KG1 (cell line): ENCODE data around the gene NEGR1.

Experiments used
- DNase-seq: peaks from one replicate; lab custom pipeline; 2025; lab: John Stamatoyannopoulos, UW

NEGR1 gene

DNA sequence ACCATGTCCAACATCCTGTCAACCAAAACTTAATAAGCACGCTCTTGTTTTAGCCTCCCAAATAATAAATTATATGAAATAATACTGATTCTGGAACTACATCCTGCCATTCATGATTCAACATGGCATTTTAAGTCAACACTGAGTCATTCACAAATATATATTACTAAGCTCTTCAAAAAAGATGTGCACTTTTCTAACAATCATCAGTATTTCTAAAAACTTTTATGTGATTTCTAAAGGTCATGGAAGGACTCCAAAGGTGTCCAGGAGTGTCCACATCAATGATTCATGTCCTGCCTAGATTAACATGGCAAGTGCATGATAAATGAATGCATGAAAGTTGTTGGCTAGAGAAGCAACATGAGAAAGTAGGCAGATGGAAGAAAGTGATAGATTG is 51.6 kb downstream of the NEGR1 start:
- no peak for DNase-seq

DNA sequence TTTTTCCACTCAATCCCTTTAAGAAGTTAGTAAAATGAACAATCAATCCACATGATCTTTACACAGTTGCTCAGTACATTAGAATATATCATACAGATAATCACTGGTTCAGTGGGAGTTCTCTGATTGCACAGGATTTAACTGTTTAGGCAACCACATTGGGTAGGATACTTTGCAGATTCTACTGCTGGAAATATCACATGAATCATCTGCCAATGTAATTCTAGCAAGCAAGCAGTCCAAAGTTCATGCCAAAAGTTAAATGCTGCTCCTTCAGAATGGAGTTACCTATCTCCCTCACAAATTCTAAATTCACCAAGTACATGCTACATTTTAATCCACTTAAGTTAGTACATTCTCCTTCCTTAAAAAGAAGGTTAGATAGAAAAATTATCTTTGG is 52.4 kb downstream of the NEGR1 start:
- DNase-seq, result no peak

DNA sequence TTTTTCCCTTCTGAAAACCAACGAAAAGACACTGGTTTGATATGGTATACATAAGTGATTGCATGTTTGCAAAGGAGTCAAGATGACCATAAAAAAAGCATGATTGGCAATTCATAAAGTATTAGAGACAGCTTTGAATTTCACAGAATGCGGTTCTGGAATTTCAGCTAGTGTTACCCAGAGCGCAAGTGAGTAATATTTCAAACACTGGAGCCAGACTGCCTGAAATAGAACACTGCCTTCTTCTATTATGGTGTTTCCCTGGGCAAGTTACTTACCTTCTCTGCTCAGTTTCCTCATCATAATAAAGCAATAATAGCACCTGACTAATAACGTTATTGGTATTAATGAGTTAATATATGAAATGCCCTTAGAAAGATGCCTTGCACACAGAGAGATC is 54.7 kb downstream of the NEGR1 start:
- no peak for DNase-seq

DNA sequence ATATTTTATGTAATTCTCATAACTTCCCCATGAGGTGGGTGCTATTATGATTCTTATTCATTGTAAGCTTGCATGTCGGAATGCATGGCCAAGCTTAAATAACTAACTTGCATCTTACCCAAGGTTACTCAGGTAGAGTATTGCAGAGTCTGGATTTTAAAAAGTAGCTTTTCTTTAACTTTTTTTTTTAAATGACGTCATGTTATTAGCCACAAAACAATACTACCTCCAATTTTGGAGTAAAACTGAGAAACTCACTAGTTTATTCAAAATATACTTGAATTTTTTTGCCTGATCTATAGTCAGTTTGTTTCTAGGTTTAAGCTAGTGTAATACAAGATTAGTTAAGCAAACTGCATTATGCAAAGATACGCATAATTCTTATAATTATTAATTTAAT is 57.8 kb downstream of the NEGR1 start:
- DNase-seq, result no peak

DNA sequence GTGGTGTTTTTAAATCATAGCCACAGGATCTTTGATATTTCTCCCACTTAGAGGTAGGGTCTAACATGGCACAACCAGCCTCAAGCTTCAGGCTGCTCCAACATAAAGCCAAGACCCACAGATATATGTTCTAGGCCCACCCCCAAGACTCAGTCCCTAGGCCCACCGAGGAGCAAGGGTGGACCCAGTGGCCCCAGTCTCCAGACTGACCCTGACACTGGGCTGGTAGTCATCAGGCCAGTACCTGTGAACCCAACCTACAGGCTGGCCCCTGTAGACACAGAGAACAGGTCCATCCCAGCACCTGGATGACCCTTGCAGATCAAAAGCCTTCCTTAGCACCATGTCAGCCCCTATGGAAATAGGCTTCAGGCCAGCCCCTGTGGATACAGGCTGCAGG is 60.5 kb downstream of the NEGR1 start:
- DNase-seq, result no peak

DNA sequence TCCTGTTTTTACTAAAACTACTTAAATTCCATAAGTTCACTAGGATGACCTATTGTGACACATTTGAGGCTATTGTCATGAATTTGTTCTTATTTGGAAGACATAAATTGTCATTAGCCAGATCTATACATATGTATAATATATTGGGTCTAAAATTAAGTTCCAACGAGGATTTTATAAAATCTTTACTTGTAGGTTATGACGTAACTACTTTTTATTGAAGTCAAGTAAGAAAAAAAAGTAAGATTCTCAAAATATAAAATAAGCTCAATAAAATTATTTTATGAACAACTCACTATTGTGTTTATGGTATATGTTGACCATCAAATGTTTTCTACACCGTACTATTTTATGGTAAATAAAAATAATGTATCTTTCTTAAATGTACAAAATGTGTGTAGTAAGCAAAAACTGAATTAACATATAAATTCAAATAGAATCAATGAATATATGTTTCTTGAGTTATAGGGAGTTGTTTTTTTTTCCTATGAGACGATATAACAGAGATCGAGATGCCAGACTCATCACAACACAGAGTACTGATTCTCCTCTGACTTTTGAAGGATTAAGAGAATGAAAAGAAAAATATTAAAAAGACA is 64.1 kb downstream of the NEGR1 start:
- DNase-seq, result no peak

- DNase-seq, result no peak
Observed at GRCh38 chr1:72207059-72207458, 75.3 kb downstream of the NEGR1 start.

DNA sequence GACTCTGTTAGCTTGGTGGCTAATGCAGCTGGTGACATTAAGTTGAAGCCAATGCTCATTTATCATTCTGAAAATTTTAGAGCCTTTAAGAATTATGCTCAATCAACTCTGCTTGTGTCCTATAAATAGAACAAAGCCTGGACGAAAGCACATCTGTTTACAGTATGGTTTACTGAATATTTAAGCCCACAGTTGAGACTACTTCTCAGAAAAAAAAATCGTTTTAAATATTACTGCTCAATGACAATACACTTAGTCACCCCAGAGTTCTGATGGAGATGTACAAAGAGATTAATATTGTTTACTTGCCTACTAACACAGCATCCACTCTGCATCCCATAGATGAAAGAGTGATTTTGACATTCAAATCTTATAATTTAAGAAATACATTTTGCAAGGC is 79.6 kb downstream of the NEGR1 start:
- DNase-seq, result no peak

GRCh38 chr1:72197786-72198185 is 84.6 kb downstream of the NEGR1 start:
- no peak for DNase-seq

DNA sequence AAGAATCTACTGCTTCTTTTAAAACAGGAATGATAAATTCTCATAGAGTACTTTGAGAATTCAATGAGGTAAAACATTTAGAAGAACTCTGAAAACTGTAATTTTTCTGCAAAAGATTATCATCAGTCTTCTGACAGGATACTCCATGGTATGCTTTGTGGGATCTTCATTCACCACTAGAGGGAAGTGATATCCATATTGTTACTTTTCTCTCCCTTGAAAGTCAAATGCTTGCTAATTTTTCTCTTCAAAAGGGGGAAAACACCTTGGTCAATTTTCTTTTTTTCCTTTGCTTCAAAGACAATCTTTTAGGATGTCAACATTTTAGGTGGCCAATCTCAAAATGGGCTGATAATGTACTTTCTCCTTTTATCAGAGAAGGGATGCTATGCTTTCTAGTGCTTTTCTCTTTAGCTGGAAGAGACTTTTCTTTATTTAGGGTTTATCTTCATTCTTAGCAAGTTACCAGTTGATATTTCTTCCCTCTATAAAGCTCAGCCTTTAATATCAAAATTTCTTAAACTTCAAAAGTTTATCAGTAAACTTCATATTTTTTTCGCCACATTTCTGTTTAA is 95.5 kb downstream of the NEGR1 start:
- no peak for DNase-seq

GRCh38 chr1:72184099-72184701 is 98.1 kb downstream of the NEGR1 start:
- no peak for DNase-seq

DNA sequence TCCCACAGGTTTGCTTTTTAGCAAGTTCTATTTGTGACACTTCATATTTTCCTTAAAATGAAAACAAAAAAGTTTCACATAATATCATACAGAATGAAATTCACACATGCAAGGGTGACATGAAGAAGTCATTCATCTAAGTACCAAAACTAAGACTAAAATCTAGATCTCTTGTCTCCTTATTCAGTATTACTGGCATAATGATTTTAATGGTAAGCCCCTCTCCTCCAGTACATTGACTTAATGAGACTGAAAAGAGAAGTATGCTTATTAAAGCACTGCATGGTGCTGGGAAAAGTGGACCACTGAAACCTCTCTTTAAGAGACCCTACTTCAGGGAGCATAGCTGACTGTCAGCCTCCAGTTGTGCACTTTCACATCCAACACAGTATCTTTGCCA is 99.5 kb downstream of the NEGR1 start:
- DNase-seq, result no peak

- DNase-seq, result no peak
Observed at GRCh38 chr1:72178266-72178665, 104.1 kb downstream of the NEGR1 start.

DNA sequence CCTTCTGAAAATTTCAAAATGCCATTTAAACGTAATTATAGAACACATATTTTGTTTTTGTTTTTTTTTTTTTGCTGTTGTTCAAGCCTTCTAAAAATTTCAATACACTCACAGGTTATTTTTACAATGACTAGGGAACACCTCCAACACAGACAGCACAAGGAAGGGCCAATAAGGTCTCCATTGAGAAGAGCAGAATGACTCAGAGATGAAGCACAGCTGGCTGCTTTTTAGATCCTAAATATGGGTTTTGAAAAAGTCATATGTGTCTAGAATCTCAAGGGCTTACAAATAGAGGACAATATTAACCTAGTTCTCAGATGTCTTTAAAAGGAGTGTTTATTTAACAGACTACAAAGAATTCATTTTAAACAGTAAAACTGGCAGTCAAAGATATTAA is 104.6 kb downstream of the NEGR1 start:
- DNase-seq, result no peak

GRCh38 chr1:72170246-72170645 is 112.1 kb downstream of the NEGR1 start:
- no peak for DNase-seq

DNA sequence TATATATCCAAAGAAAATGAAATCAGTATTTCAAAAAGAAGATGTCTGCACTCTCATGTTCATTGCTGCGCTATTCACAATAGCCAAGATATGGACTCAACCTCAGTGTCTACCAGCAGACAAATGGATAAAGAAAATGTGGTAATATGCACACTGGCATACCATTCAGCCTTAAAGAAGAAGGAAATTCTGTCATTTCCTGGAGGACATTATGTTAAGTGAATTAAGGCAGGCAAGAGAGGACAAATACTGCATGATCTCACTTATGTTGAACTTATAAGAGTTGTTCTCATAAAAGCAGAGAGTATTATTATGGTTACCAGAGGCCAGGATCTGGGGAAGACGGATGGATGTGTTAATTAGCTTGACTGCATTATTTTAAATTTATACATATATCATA is 115.9 kb downstream of the NEGR1 start:
- no peak for DNase-seq

DNA sequence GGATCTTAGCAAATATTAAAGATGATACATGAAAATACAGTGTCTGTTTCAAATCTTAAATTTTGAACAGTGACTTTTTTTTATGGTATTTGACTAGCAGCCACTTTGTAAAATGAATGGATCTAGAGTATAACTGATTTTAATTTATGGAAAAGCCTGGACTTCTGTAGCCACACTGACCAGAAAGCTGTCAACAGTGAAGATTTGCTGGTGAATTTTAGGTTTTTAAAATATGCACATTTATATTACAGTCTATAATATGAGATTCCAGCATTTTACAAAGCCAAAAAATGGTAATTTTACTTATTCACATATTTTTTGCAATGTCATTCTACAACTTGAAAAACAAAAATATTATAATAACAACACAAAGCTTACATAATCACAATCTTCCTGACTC is 131.8 kb downstream of the NEGR1 start:
- DNase-seq, result no peak

GRCh38 chr1:72141875-72142274 is 140.5 kb downstream of the NEGR1 start:
- no peak for DNase-seq

DNA sequence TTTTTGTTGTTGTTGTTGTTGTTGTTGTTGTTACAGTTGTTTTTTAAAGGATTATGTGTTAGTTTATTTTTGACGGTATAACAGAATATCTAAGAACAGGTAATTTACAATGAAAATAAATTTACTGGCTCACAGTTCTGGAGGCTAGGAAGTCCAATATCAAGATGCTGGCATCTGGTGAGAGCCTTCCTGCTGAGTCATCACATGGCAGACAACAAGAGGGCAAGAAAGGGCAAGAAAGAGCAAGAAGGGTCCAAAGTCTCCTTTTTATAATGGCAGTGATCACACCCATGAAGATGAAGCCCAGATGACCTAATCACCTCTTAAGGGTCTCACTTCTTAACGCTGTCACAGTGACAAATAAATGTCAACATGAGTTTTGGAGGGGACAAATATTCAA is 142.1 kb downstream of the NEGR1 start:
- no peak for DNase-seq

- no peak for DNase-seq
Observed at GRCh38 chr1:72137656-72138055, 144.7 kb downstream of the NEGR1 start.

DNA sequence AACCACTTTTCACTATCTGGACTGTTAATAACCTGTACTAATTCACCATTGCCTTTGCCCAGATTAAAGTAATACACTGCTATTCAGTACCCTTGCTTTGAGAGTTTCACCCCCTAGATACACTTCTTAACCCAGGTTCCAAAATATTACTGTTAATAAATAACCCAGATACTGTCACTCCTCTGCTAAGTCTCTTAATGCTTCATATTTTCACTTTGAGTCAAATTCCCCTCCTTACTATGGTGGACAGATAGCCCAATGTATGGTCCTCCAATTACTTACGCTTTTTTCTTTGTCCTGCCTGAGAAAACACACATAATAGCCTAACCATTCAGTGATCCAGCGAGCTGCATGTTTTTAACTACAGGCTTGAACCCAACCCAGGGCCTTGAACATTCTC is 152.5 kb downstream of the NEGR1 start:
- no peak for DNase-seq

GRCh38 chr1:72122099-72122880 is 160.0 kb downstream of the NEGR1 start:
- DNase-seq, result no peak

DNA sequence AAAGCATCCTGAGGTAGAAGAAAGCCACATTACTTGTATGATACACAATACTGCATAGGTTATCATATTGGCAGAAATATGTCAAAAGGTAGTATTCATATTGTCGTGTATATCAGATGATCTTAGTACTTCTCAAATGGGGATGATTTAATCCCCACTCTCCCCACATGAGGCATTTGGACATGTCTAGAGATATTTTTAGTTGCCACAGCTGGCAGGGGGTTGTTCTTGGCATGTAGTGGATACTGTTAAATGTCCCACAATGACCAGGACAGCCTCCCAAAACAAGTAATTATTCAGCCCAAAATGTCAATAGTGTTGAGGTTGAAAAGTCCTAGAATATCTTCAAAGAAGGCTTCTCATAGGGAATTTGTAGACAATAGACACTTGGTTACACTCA is 162.8 kb downstream of the NEGR1 start:
- DNase-seq, result no peak
